ENCODE data around the gene NOTUM. TPM values are rescaled to one million over a fixed set of nuclear protein-coding genes. Genes with fewer than 3 reads are reported as not detected.
A peak's percentile ranks its signal among the peaks of the same experiment; 100 is the strongest.
"Not testable (repeated sequence)": the region's sequence is repeated elsewhere in the genome, so short reads cannot be mapped to it uniquely, and the experiment has no call there.

NOTUM gene
- polyA plus RNA-seq, 2 of the 4 experiments (the other 2 are of a cell fraction), result 0.06 to 0.92 TPM

GRCh38 chr17:81918832-81919545, 42.0 kb downstream of the NOTUM start:
- TF ChIP-seq NR3C1 (IDR thresholded peaks at IDR 0.05), result no peak
- no peak for TF ChIP-seq EP300 (IDR thresholded peaks at IDR 0.05)
- TF ChIP-seq TP53 (CRISPR knock-in tag; IDR thresholded peaks at IDR 0.05), result no peak
- no peak for TF ChIP-seq TFCP2L1 (CRISPR knock-in tag; IDR thresholded peaks at IDR 0.05)
- peak; percentile 25; the same call in 1 of the 2 replicates for TF ChIP-seq POLR2AphosphoS2 (conservative IDR thresholded peaks at IDR 0.05; ENCODE audit: low read length)
- 81% methylated on average over 15 of the region's 15 CpGs for WGBS (ENCODE audit: missing lambda C conversion rate)
- H3K27ac ChIP-seq, result peak overlapping the region in 1 of 2 experiments; percentile 97; a peak in 2 of 6 replicates
- no peaks in the 10 kb centered on the region for H3K9me3 ChIP-seq
- H3K4me3 ChIP-seq, result no peak overlapping the region
- DNase-seq (ENCODE audit: low read depth in 1 of 2, low spot score in 1 of 2) (no peak), ATAC-seq (no peak), FAIRE-seq (no peak)
- peaks cover 66% of the 10 kb centered on the region for H3K4me1 ChIP-seq
- POLR2A ChIA-PET, result no interaction called here
- CTCF ChIA-PET, result interaction anchor here (2.3 kb wide), 1 partner anchor 12 kb away, joined by 6 read pairs; no protein-coding TSS in a partner anchor
- peak overlapping the region; percentile 99 for H3K4me2 ChIP-seq

GRCh38 chr17:81918333-81918669, 42.7 kb downstream of the NOTUM start:
- peaks cover 61% of the 10 kb centered on the region for H3K4me1 ChIP-seq
- POLR2A ChIA-PET; H3K9me3 ChIP-seq; DNase-seq (ENCODE audit: low read depth in 1 of 2, low spot score in 1 of 2); FAIRE-seq: not testable (repeated sequence)
- 32% methylated on average over 9 of the region's 9 CpGs for WGBS (ENCODE audit: missing lambda C conversion rate)
- peak overlapping the region; percentile 99 for H3K4me2 ChIP-seq
- CTCF ChIA-PET, result interaction anchor here (0.9 kb wide), 1 partner anchor 103 kb away, joined by 4 read pairs; no protein-coding TSS in a partner anchor
- H3K27ac ChIP-seq, result peak overlapping the region; percentile 93 to 97; a peak in 4 of 6 replicates
- H3K4me3 ChIP-seq, result peak overlapping the region; percentile 97
- peak; percentile 30 to 37; a peak in 5 of 6 replicates for ATAC-seq

- peak; percentile 56 to 62 for ATAC-seq
- Histone ChIP-seq H3K4me3 (peak within 1 kb of the TSS; percentile 97), H3K27ac (peak within 1 kb of the TSS; percentile 93 to 97), H3K4me1 (peaks cover 59% of the 10 kb centered on the region), H3K4me2 (peak within 1 kb of the TSS; percentile 99), H3K9me3 (no peaks in the 10 kb centered on the region)
- DNase-seq (ENCODE audit: low read depth in 1 of 2, low spot score in 1 of 2), result peak; percentile 83 to 97
- TF ChIP-seq TFCP2L1 (CRISPR knock-in tag; IDR thresholded peaks at IDR 0.05) (0 out of 2 replicates have a peak, but pooled peaks have one; percentile 49), ATOH8 (CRISPR knock-in tag; IDR thresholded peaks at IDR 0.05; ENCODE audit: low read depth) (no peak), PHF8 (IDR thresholded peaks at IDR 0.05; ENCODE audit: borderline replicate concordance, low read depth) (peak; percentile 50; the same call in 1 of the 2 replicates), HDAC2 (IDR thresholded peaks at IDR 0.05) (no peak), CBX2 (IDR thresholded peaks at IDR 0.05; ENCODE audit: borderline replicate concordance, low read depth) (no peak), MAZ (IDR thresholded peaks at IDR 0.05; ENCODE audit: borderline replicate concordance, low read depth, low read length) (no peak), RNF2 (IDR thresholded peaks at IDR 0.05; ENCODE audit: borderline replicate concordance, low read depth) (no peak), KDM5A (IDR thresholded peaks at IDR 0.05) (peak; percentile 46; the same call in 1 of the 2 replicates), MYC (IDR thresholded peaks at IDR 0.05; ENCODE audit: borderline replicate concordance, low read length) (no peak), ZNF302 (CRISPR knock-in tag; IDR thresholded peaks at IDR 0.05) (no peak), PBX3 (IDR thresholded peaks at IDR 0.05) (peak; percentile 50; the same call in 1 of the 2 replicates), JUN (IDR thresholded peaks at IDR 0.05) (peak; percentile 88 to 98), NFE2L2 (conservative IDR thresholded peaks at IDR 0.05; ENCODE audit: low read length) (no peak), CHD2 (IDR thresholded peaks at IDR 0.05; ENCODE audit: low read length, partially characterized antibody) (peak; percentile 18), POLR2A (IDR thresholded peaks at IDR 0.05; ENCODE audit: low read length) (peak; percentile 69), EP300 (IDR thresholded peaks at IDR 0.05) (no peak), POLR2AphosphoS2 (conservative IDR thresholded peaks at IDR 0.05; ENCODE audit: low read length) (peak; percentile 77; the same call in 1 of the 2 replicates), HES2 (IDR thresholded peaks at IDR 0.05) (no peak), E2F6 (IDR thresholded peaks at IDR 0.05; ENCODE audit: borderline replicate concordance, low read depth) (no peak), BCL3 (IDR thresholded peaks at IDR 0.05) (peak; percentile 76), HOXA7 (CRISPR knock-in tag; IDR thresholded peaks at IDR 0.05) (no peak), GATA3 (IDR thresholded peaks at IDR 0.05; ENCODE audit: borderline replicate concordance) (no peak; the same call in 1 of the 2 replicates), MAFK (IDR thresholded peaks at IDR 0.05; ENCODE audit: partially characterized antibody) (no peak), SREBF2 (IDR thresholded peaks at IDR 0.05) (0 out of 2 replicates have a peak, but pooled peaks have one; percentile 3), CEBPB (IDR thresholded peaks at IDR 0.05) (no peak)
- ChIA-PET CTCF (interaction anchor here (0.5 to 1.8 kb wide), 9 partner anchors 9 to 190 kb away, joined by 3 to 7 read pairs (median 4); partner anchors contain the start of gene MAFG), POLR2A (interaction anchor here (1.2 kb wide), 1 partner anchor 8 kb away, joined by 6 read pairs; no protein-coding TSS in a partner anchor)
- no peak for FAIRE-seq
- under 1% methylated on average over 37 of the region's 94 CpGs for WGBS (ENCODE audit: missing lambda C conversion rate)
These were observed 43.2 kb downstream of the NOTUM start, which contains the start of gene SIRT7 for GRCh38 chr17:81917565-81918332. Gene SIRT7, minus strand, starts transcription at chr17:81918176. Its CDS starts 45 bp downstream, at chr17:81918131.
